CD14-positive monocyte (primary cell): ENCODE data around the gene FAAH2. TPM values are rescaled to one million over a fixed set of nuclear protein-coding genes. Genes with fewer than 3 reads are reported as not detected.

Experiments used
- DNase-seq, 3 donors: peaks; one replicate each; pipeline ENCODE4 v3.0.0-alpha.2; 2011 to 2022
- H2AFZ ChIP-seq: 2 replicates; pipeline ENCODE4 v1.6.0; 2012; ENCODE audit warnings: mild to moderate bottlenecking, low read depth, low read length, inconsistent platforms; ENCODE audit not compliant: insufficient read depth, poor library complexity, severe bottlenecking
- H3K27ac ChIP-seq, 2 donors: 1 replicate in 1 of 2; 2 replicates in 1 of 2; pipeline ENCODE4 v1.5.1; 2012 to 2013; ENCODE audit warnings: low read length in 2 of 2, control low read depth in 1 of 2, inconsistent platforms in 1 of 2, low read depth in 1 of 2, mild to moderate bottlenecking in 1 of 2
- H3K27me3 ChIP-seq, 2 donors: one replicate each; pipeline versions ENCODE4 v1.6.0 to v1.6.1; 2011 to 2013; ENCODE audit warnings: low read length in 2 of 2; ENCODE audit not compliant: control insufficient read depth in 2 of 2, insufficient read depth in 2 of 2
- H3K36me3 ChIP-seq, 2 donors: replicated peaks in 1 of 2; 1 replicate in 1 of 2; 2 replicates in 1 of 2; pipeline versions ENCODE4 v1.5.1 to v1.6.1; 2012 to 2013; ENCODE audit warnings: low read length in 2 of 2, control low read depth in 1 of 2, inconsistent platforms in 1 of 2, mild to moderate bottlenecking in 1 of 2; ENCODE audit not compliant: insufficient read depth in 2 of 2, control insufficient read depth in 1 of 2
- H3K4me1 ChIP-seq, 2 donors: 1 replicate in 1 of 2; 2 replicates in 1 of 2; pipeline versions ENCODE4 v1.5.1 to v1.6.1; 2012 to 2013; ENCODE audit warnings: low read length in 2 of 2, control low read depth in 1 of 2, inconsistent platforms in 1 of 2, mild to moderate bottlenecking in 1 of 2, moderate library complexity in 1 of 2; ENCODE audit not compliant: insufficient read depth in 2 of 2, control insufficient read depth in 1 of 2
- H3K4me2 ChIP-seq: replicated peaks from 2 replicates; pipeline ENCODE3; 2012; ENCODE audit warnings: low read length, moderate library complexity, mild to moderate bottlenecking; ENCODE audit not compliant: poor library complexity, severe bottlenecking; ENCODE audit errors: extremely low read depth
- H3K4me3 ChIP-seq, 3 experiments: fragments of 200-600 bp in 1 of 3; sonication (generic) in 1 of 3; replicated peaks in 1 of 3; 1 replicate in 2 of 3; 2 replicates in 1 of 3; pipeline ENCODE4 v1.5.1; 2011 to 2013; ENCODE audit warnings: low read length in 3 of 3, mild to moderate bottlenecking in 3 of 3, control low read depth in 2 of 3, low read depth in 2 of 3, inconsistent platforms in 1 of 3, moderate library complexity in 1 of 3
- H3K79me2 ChIP-seq: 2 replicates; pipeline ENCODE4 v1.6.0; 2012; ENCODE audit warnings: mild to moderate bottlenecking, control low read depth, inconsistent platforms, low read length, moderate library complexity; ENCODE audit not compliant: insufficient read depth
- H3K9ac ChIP-seq: 2 replicates; pipeline ENCODE4 v1.6.0; 2017; ENCODE audit warnings: low read length, mild to moderate bottlenecking; ENCODE audit not compliant: insufficient read depth, poor library complexity, severe bottlenecking
- H3K9me3 ChIP-seq, 2 donors: replicated peaks in 1 of 2; 1 replicate in 1 of 2; 2 replicates in 1 of 2; pipeline versions ENCODE4 v1.5.1 to v1.6.1; 2012 to 2013; ENCODE audit warnings: low read length in 2 of 2, control low read depth in 1 of 2; ENCODE audit not compliant: control insufficient read depth in 1 of 2, insufficient read depth in 1 of 2
- H4K20me1 ChIP-seq: 2 replicates; pipeline ENCODE4 v1.6.0; 2012; ENCODE audit warnings: mild to moderate bottlenecking, low read length, control low read depth, moderate library complexity; ENCODE audit not compliant: insufficient read depth
- H3K27ac Mint-ChIP-seq, 7 donors: one replicate each; pipeline ENCODE4 v1.8.0; 2020; ENCODE audit warnings: mild to moderate bottlenecking in 7 of 7, mixed read lengths in 7 of 7, moderate library complexity in 6 of 7, inconsistent platforms in 2 of 7
- H3K27me3 Mint-ChIP-seq, 3 donors: one replicate each; pipeline ENCODE4 v1.8.0; 2021 to 2022; ENCODE audit warnings: low read depth in 3 of 3, mild to moderate bottlenecking in 3 of 3, mixed read lengths in 3 of 3, moderate library complexity in 3 of 3, inconsistent platforms in 1 of 3
- H3K36me3 Mint-ChIP-seq, 2 donors: one replicate each; pipeline ENCODE4 v1.8.0; 2020; ENCODE audit warnings: mixed read lengths in 2 of 2, inconsistent platforms in 1 of 2, mild to moderate bottlenecking in 1 of 2
- H3K4me1 Mint-ChIP-seq: one replicate; pipeline ENCODE4 v1.8.0; 2020; ENCODE audit warnings: mild to moderate bottlenecking, mixed read lengths
- H3K4me3 Mint-ChIP-seq, 2 donors: one replicate each; pipeline ENCODE4 v1.8.0; 2020; ENCODE audit warnings: mild to moderate bottlenecking in 2 of 2, mixed read lengths in 2 of 2, moderate library complexity in 1 of 2
- H3K9me3 Mint-ChIP-seq, 7 donors: one replicate each; pipeline ENCODE4 v1.8.0; 2020 to 2022; ENCODE audit warnings: mixed read lengths in 7 of 7, mild to moderate bottlenecking in 6 of 7, moderate library complexity in 6 of 7, inconsistent platforms in 2 of 7
- CTCF ChIP-seq: fragments of 200-600 bp; IDR thresholded peaks from one replicate; pipeline ENCODE4 v1.8.0; 2022; ENCODE audit warnings: antibody characterized with exemption, mild to moderate bottlenecking
- WGBS: methylation state at CpG from one replicate; pipeline ENCODE4 v1.1.5; 2013; ENCODE audit warnings: missing lambda C conversion rate; ENCODE audit not compliant: insufficient coverage; 5-methylcytosine and 5-hydroxymethylcytosine counted together
- intact Hi-C, 2 donors: fragments of 100-400 bp; cut with micrococcal nuclease; formaldehyde crosslinking; loops; one replicate each; pipeline versions ENCODE4 v1.15.0 to v1.15.1; 2023
- polyA plus RNA-seq, 3 donors: library from polyadenylated mRNA; depleted of rRNA in 1 of 3; unstranded in 2 of 3; stranded (reverse) in 1 of 3; fragments of 300-500 nt in 2 of 3; fragments of >200 nt in 1 of 3; fragmentation: Illumina TruSeq in 2 of 3; gene quantifications; 1 replicate in 2 of 3; 2 replicates in 1 of 3; pipeline ENCODE4 v1.2.3, GENCODE V29; 2012 to 2021

The FAAH2 gene
- polyA plus RNA-seq, 3 donors = not detected

GRCh38 chrX:57422289-57422688, 135.8 kb downstream of the FAAH2 start:
- Mint-ChIP-seq H3K27ac (no peak overlapping the region), H3K27me3 (peaks cover 0 to 1% (median 0%) of the 10 kb centered on the region in 3 donors), H3K36me3 (no peaks in the 10 kb centered on the region), H3K4me1 (no peaks in the 10 kb centered on the region), H3K9me3 (peaks cover 4 to 21% (median 12%) of the 10 kb centered on the region in 7 donors), H3K4me3 (no peak overlapping the region)
- no peak for TF ChIP-seq CTCF
- Histone ChIP-seq H3K79me2 (no peaks in the 10 kb centered on the region), H3K9ac (no peak overlapping the region), H2AFZ (no peak overlapping the region), H3K4me2 (no peak overlapping the region), H3K4me1 (no peaks in the 10 kb centered on the region), H3K4me3 (no peak overlapping the region), H3K9me3 (peaks cover 11 to 30% of the 10 kb centered on the region in 2 donors), H3K27me3 (no peaks in the 10 kb centered on the region), H4K20me1 (no peaks in the 10 kb centered on the region), H3K27ac (no peak overlapping the region), H3K36me3 (no peaks in the 10 kb centered on the region)
- intact Hi-C loops = no loop called here
- DNase-seq = no peak
- no CpG with 5 or more reads among the region's 2 CpGs for WGBS

GRCh38 chrX:57422790-57423189, 136.3 kb downstream of the FAAH2 start:
- H4K20me1 ChIP-seq = no peaks in the 10 kb centered on the region
- H3K36me3 ChIP-seq = no peaks in the 10 kb centered on the region
- H3K36me3 Mint-ChIP-seq = no peaks in the 10 kb centered on the region
- H3K4me2 ChIP-seq = no peak overlapping the region
- peaks cover 4 to 19% (median 8%) of the 10 kb centered on the region in 7 donors for H3K9me3 Mint-ChIP-seq
- intact Hi-C loops = no loop called here
- no peak for TF ChIP-seq CTCF
- H3K9ac ChIP-seq = no peak overlapping the region
- H2AFZ ChIP-seq = no peak overlapping the region
- no peak overlapping the region for H3K27ac Mint-ChIP-seq
- WGBS = no CpG with 5 or more reads among the region's 2 CpGs
- H3K9me3 ChIP-seq = peaks cover 11 to 25% of the 10 kb centered on the region in 2 donors
- peaks cover 0 to 1% (median 0%) of the 10 kb centered on the region in 3 donors for H3K27me3 Mint-ChIP-seq
- H3K4me3 Mint-ChIP-seq = no peak overlapping the region
- H3K79me2 ChIP-seq = no peaks in the 10 kb centered on the region
- no peaks in the 10 kb centered on the region for H3K27me3 ChIP-seq
- no peak overlapping the region for H3K4me3 ChIP-seq
- DNase-seq = no peak
- H3K4me1 ChIP-seq = no peaks in the 10 kb centered on the region
- no peaks in the 10 kb centered on the region for H3K4me1 Mint-ChIP-seq
- no peak overlapping the region for H3K27ac ChIP-seq
